ENCODE results near the gene VDAC1.

Gene VDAC1

GRCh38 chr5:134022333-134022732 is 17.6 kb upstream of the VDAC1 start:
- no peak for DNase-seq (ENCODE audit: low spot score)
- no peak for TF ChIP-seq CTCF (IDR thresholded peaks at IDR 0.05; ENCODE audit: extremely low read depth, missing control alignments)

- no peak for DNase-seq (ENCODE audit: low spot score)
- no peak for TF ChIP-seq CTCF (IDR thresholded peaks at IDR 0.05; ENCODE audit: extremely low read depth, missing control alignments)
Measured at GRCh38 chr5:134020188-134020587, 15.4 kb upstream of the VDAC1 start.

- no peak for DNase-seq (ENCODE audit: low spot score)
- TF ChIP-seq CTCF (IDR thresholded peaks at IDR 0.05; ENCODE audit: extremely low read depth, missing control alignments): no peak
Measured at GRCh38 chr5:134019636-134020035, 14.9 kb upstream of the VDAC1 start.

GRCh38 chr5:134018986-134019316 is 14.2 kb upstream of the VDAC1 start:
- DNase-seq (ENCODE audit: low spot score): no peak
- no peak for TF ChIP-seq CTCF (IDR thresholded peaks at IDR 0.05; ENCODE audit: extremely low read depth, missing control alignments)

GRCh38 chr5:134018154-134018985 is 13.6 kb upstream of the VDAC1 start:
- no peak for DNase-seq (ENCODE audit: low spot score)
- no peak for TF ChIP-seq CTCF (IDR thresholded peaks at IDR 0.05; ENCODE audit: extremely low read depth, missing control alignments)

- DNase-seq (ENCODE audit: low spot score): no peak
- TF ChIP-seq CTCF (IDR thresholded peaks at IDR 0.05; ENCODE audit: extremely low read depth, missing control alignments): no peak
Measured at GRCh38 chr5:134008266-134008749, 3.5 kb upstream of the VDAC1 start.

GRCh38 chr5:134007581-134008265 is 2.9 kb upstream of the VDAC1 start:
- DNase-seq (ENCODE audit: low spot score): no peak

More at GRCh38 chr5:134007581-134008265, 2.9 kb upstream of the VDAC1 start:
- no peak for TF ChIP-seq CTCF (IDR thresholded peaks at IDR 0.05; ENCODE audit: extremely low read depth, missing control alignments)

Data from GM20000 (cell line).